Liver (tissue), 3 donors: ENCODE data around the gene DLX5.

Experiments used
- EGR1 ChIP-seq, 2 donors: IDR thresholded peaks; 2 replicates each; pipeline ENCODE4 v1.6.1; 2016 to 2018; ENCODE audit warnings: antibody characterized with exemption in 2 of 2, low read depth in 2 of 2
- FOXA1 ChIP-seq: IDR thresholded peaks from 2 replicates; pipeline ENCODE4 v1.6.1; 2016; ENCODE audit warnings: antibody characterized with exemption
- GABPA ChIP-seq, 2 donors: IDR thresholded peaks in 1 of 2; conservative IDR thresholded peaks in 1 of 2; 2 replicates each; pipeline ENCODE4 v1.6.1; 2016; ENCODE audit warnings: antibody characterized with exemption in 2 of 2, mild to moderate bottlenecking in 1 of 2, moderate library complexity in 1 of 2
- RAD21 ChIP-seq, 2 donors: IDR thresholded peaks; 2 replicates each; pipeline ENCODE4 v1.6.1; 2016; ENCODE audit warnings: antibody characterized with exemption in 2 of 2, mild to moderate bottlenecking in 2 of 2
- RXRA ChIP-seq, 2 donors: IDR thresholded peaks; 2 replicates each; pipeline ENCODE4 v1.6.1; 2017 to 2018; ENCODE audit warnings: antibody characterized with exemption in 2 of 2, mild to moderate bottlenecking in 1 of 2
- SP1 ChIP-seq: IDR thresholded peaks from 2 replicates; pipeline ENCODE4 v1.6.1; 2018; ENCODE audit warnings: antibody characterized with exemption, mild to moderate bottlenecking
- TAF1 ChIP-seq: conservative IDR thresholded peaks from 2 replicates; pipeline ENCODE4 v1.6.1; 2016; ENCODE audit warnings: antibody characterized with exemption, mild to moderate bottlenecking
- YY1 ChIP-seq: IDR thresholded peaks from 2 replicates; pipeline ENCODE4 v1.6.1; 2016; ENCODE audit warnings: antibody characterized with exemption, mild to moderate bottlenecking
- TF ChIP-seq, protein P1 (sequence below): fragments of 150-350 bp; IDR thresholded peaks from 2 replicates; pipeline ENCODE4 v1.5.1; 2017; ENCODE audit warnings: improper control_type of control experiment, low read depth, low read length; ENCODE audit not compliant: missing input control
- TF ChIP-seq, protein P2 (sequence below): IDR thresholded peaks from 2 replicates; pipeline ENCODE4 v1.6.1; 2016; ENCODE audit warnings: antibody characterized with exemption
- TF ChIP-seq, protein P3 (sequence below): IDR thresholded peaks from 2 replicates; pipeline ENCODE4 v1.6.1; 2016; ENCODE audit warnings: antibody characterized with exemption
- TF ChIP-seq, protein P4 (sequence below): IDR thresholded peaks from 2 replicates; pipeline ENCODE4 v1.6.1; 2016; ENCODE audit warnings: antibody characterized with exemption, mild to moderate bottlenecking
- TF ChIP-seq, protein P5 (sequence below): IDR thresholded peaks from 2 replicates; pipeline ENCODE4 v1.6.1; 2016; ENCODE audit warnings: antibody characterized with exemption
- donor health status: healthy.
- donor health status: healthy.

DNA sequence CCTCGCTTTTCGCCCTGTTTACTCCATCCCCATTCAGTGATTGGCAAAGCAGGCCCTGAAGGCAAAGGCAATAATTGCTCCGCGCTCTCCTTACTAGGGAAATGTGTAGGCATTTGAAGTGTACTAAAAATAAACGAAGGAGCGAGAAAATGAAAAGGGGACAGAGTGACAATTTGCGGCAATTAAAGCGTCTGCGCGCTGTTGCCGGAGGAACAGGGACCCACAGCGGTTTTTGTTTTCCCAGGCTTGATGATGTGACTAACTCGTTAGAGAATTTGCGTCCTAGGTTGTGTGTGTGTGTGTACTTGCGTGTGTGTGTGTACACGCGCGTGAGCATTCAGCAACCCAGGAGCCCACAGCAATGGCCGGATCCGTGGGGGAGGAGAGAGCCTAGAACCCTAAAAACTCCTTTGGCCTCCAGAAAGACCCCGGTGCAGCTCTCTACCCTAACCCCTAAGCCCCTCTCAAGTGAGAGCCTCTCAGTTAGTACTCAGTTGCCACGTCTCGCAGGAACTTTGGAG is 27.1 kb downstream of the DLX5 start:
- TF ChIP-seq, protein P1, sequence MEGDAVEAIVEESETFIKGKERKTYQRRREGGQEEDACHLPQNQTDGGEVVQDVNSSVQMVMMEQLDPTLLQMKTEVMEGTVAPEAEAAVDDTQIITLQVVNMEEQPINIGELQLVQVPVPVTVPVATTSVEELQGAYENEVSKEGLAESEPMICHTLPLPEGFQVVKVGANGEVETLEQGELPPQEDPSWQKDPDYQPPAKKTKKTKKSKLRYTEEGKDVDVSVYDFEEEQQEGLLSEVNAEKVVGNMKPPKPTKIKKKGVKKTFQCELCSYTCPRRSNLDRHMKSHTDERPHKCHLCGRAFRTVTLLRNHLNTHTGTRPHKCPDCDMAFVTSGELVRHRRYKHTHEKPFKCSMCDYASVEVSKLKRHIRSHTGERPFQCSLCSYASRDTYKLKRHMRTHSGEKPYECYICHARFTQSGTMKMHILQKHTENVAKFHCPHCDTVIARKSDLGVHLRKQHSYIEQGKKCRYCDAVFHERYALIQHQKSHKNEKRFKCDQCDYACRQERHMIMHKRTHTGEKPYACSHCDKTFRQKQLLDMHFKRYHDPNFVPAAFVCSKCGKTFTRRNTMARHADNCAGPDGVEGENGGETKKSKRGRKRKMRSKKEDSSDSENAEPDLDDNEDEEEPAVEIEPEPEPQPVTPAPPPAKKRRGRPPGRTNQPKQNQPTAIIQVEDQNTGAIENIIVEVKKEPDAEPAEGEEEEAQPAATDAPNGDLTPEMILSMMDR, result no peak
- no peak for TF ChIP-seq TAF1
- no peak for TF ChIP-seq FOXA1
- TF ChIP-seq, protein P2, sequence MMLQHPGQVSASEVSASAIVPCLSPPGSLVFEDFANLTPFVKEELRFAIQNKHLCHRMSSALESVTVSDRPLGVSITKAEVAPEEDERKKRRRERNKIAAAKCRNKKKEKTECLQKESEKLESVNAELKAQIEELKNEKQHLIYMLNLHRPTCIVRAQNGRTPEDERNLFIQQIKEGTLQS, result no peak
- no peak for TF ChIP-seq EGR1 (IDR thresholded peaks at IDR 0.05; ENCODE audit: low read depth in 2 of 2)
- TF ChIP-seq, protein P3, sequence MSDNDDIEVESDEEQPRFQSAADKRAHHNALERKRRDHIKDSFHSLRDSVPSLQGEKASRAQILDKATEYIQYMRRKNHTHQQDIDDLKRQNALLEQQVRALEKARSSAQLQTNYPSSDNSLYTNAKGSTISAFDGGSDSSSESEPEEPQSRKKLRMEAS, result no peak
- TF ChIP-seq RAD21 (IDR thresholded peaks at IDR 0.05), result no peak
- no peak for TF ChIP-seq GABPA (IDR thresholded peaks at IDR 0.05 in 1 of 2, conservative IDR thresholded peaks at IDR 0.05 in 1 of 2)
- TF ChIP-seq, protein P4, sequence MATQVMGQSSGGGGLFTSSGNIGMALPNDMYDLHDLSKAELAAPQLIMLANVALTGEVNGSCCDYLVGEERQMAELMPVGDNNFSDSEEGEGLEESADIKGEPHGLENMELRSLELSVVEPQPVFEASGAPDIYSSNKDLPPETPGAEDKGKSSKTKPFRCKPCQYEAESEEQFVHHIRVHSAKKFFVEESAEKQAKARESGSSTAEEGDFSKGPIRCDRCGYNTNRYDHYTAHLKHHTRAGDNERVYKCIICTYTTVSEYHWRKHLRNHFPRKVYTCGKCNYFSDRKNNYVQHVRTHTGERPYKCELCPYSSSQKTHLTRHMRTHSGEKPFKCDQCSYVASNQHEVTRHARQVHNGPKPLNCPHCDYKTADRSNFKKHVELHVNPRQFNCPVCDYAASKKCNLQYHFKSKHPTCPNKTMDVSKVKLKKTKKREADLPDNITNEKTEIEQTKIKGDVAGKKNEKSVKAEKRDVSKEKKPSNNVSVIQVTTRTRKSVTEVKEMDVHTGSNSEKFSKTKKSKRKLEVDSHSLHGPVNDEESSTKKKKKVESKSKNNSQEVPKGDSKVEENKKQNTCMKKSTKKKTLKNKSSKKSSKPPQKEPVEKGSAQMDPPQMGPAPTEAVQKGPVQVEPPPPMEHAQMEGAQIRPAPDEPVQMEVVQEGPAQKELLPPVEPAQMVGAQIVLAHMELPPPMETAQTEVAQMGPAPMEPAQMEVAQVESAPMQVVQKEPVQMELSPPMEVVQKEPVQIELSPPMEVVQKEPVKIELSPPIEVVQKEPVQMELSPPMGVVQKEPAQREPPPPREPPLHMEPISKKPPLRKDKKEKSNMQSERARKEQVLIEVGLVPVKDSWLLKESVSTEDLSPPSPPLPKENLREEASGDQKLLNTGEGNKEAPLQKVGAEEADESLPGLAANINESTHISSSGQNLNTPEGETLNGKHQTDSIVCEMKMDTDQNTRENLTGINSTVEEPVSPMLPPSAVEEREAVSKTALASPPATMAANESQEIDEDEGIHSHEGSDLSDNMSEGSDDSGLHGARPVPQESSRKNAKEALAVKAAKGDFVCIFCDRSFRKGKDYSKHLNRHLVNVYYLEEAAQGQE, result no peak
- TF ChIP-seq SP1, result no peak
- TF ChIP-seq YY1, result no peak
- no peak for TF ChIP-seq RXRA (IDR thresholded peaks at IDR 0.05)
- TF ChIP-seq, protein P5, sequence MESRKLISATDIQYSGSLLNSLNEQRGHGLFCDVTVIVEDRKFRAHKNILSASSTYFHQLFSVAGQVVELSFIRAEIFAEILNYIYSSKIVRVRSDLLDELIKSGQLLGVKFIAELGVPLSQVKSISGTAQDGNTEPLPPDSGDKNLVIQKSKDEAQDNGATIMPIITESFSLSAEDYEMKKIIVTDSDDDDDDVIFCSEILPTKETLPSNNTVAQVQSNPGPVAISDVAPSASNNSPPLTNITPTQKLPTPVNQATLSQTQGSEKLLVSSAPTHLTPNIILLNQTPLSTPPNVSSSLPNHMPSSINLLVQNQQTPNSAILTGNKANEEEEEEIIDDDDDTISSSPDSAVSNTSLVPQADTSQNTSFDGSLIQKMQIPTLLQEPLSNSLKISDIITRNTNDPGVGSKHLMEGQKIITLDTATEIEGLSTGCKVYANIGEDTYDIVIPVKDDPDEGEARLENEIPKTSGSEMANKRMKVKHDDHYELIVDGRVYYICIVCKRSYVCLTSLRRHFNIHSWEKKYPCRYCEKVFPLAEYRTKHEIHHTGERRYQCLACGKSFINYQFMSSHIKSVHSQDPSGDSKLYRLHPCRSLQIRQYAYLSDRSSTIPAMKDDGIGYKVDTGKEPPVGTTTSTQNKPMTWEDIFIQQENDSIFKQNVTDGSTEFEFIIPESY, result no peak
